GM21447 (cell line): ENCODE results near the gene NDUFA13.

Experiments
- ATAC-seq: cut with Tn5 transposase; IDR thresholded peaks from one replicate; pipeline ENCODE4 v1.9.1; 2021; ENCODE audit not compliant: unreplicated experiment

The NDUFA13 gene

DNA sequence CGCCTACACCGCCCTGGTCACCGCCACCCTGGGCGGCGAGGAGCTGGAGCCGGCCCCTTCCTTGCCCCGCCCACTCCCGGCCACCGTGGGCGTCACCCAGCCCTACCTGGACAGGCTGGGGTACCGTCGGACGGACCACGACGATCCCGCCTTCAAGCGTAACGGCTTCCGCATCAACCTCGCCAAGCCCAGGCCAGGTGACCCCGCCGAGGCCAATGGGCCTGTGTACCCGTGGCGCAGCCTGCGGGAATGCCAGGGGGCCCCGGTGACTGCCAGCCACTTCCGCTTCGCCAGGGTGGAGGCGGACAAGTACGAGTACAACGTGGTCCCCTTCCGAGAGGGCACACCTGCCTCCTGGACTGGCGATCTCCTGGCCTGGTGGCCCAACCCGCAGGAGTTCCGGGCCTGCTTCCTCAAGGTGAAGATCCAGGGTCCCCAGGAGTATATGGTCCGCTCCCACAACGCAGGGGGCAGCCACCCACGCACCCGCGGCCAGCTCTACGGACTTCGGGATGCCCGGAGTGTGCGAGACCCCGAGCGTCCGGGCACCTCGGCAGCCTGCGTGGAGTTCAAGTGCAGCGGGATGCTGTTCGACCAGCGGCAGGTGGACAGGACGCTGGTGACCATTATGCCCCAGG is 29.0 kb downstream of the NDUFA13 start:
- no peak for ATAC-seq

- no peak for ATAC-seq
Observed at GRCh38 chr19:19545707-19546106, 29.7 kb downstream of the NDUFA13 start.

DNA sequence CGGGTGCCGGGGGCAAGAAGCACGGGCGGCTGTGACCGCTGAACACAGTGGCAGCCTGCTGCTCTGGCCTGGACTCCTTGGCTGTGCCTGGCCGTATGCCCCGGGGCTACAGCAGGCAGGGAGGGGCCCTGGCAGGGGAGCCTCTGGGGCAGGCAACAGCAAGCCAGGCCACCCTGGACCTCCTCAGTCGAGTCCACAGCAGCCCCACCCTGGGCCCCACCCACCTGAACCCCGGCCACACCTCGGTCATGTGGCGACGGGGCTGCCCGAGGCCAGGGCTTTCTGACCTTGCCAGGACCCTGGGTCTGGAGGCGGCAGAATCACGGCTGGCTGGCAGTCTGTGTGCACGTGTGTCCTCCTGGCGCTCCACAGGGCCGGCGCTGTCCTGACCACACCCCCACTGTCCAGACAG is 30.7 kb downstream of the NDUFA13 start:
- ATAC-seq, result no peak

- no peak for ATAC-seq
Observed at GRCh38 chr19:19547674-19548336, 31.8 kb downstream of the NDUFA13 start.

DNA sequence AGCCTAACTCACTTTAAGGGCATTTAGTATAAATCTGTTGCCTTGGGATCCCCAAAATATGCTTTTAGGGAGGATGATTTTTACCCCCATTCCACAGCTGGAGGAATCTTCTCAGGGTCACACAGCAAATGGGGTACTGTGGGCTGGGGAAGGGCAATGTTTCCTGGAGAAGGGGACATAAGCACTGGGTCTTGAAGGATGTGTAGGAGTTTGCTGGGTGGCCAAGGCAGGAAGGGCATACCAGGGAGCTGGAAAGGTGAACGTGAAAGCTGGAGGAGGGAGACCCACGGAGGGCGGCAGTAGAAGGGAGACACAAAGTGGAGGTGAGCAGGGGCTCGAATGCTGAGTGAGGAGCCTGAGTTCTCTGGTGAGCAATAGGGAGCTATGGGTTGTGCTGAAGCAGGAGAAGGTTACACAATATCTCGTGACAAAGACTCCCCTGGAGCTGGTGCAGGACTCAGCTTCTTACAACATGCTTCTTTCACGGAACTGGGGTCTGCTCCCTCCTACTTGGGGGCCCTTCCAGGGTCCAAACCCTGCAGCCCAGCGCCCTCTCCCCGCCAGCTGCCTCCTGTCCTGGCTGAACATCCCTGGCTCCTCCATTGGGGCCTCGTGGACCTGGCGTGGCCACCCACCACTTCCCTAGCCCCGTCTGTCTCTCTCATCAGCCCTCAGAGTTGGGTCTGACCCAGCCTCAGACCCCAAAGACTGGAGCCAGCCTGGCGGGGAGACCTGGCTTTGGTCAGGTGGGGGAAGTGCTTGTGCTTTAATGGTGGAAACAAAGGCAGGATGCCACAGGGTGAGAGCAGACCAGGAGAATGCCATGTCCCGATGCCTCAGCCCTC is 33.1 kb downstream of the NDUFA13 start:
- ATAC-seq, result no peak

GRCh38 chr19:19549804-19550464 is 33.9 kb downstream of the NDUFA13 start:
- no peak for ATAC-seq

GRCh38 chr19:19550485-19550929 is 34.5 kb downstream of the NDUFA13 start:
- ATAC-seq, result no peak

GRCh38 chr19:19550972-19551852 is 35.2 kb downstream of the NDUFA13 start:
- no peak for ATAC-seq

GRCh38 chr19:19551853-19552192 is 35.8 kb downstream of the NDUFA13 start:
- ATAC-seq, result no peak

DNA sequence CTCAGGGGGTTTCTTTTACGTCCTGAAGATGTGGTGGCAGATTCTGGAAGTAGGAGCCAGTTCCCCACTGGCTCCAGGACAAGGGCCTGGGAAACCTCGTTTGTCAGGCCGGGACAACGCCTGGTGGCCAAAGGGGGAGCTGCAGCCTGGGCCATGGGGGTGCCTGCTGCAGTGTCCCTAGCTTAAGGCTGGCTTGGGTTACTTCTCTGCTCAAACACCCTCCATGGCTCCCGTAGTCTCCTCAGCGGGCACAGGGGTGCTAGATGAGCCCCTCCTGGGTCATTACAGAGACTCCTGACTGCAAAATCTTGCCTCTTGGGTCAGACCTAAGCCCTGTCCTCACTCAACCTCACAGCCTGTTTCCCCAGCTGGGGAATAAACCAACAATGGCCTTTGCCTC is 36.8 kb downstream of the NDUFA13 start:
- no peak for ATAC-seq

DNA sequence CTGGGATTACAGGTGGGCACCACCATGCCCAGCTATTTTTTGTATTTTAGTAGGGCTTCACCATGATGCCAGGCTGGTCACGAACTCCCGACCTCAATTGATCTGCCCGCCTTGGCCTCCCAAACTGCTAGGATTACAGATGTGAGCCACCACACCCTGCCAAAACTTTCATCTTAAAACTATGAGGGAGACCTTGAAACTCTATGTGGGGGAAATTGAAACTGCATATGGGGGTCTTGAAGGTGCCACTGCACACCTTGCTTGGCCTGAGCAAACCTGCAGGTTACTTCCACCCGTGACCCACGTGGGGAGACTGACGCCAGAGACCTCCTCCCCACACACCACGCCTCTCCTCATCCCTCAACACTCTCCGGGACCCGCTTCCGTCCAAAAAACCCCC is 37.6 kb downstream of the NDUFA13 start:
- ATAC-seq, result no peak

DNA sequence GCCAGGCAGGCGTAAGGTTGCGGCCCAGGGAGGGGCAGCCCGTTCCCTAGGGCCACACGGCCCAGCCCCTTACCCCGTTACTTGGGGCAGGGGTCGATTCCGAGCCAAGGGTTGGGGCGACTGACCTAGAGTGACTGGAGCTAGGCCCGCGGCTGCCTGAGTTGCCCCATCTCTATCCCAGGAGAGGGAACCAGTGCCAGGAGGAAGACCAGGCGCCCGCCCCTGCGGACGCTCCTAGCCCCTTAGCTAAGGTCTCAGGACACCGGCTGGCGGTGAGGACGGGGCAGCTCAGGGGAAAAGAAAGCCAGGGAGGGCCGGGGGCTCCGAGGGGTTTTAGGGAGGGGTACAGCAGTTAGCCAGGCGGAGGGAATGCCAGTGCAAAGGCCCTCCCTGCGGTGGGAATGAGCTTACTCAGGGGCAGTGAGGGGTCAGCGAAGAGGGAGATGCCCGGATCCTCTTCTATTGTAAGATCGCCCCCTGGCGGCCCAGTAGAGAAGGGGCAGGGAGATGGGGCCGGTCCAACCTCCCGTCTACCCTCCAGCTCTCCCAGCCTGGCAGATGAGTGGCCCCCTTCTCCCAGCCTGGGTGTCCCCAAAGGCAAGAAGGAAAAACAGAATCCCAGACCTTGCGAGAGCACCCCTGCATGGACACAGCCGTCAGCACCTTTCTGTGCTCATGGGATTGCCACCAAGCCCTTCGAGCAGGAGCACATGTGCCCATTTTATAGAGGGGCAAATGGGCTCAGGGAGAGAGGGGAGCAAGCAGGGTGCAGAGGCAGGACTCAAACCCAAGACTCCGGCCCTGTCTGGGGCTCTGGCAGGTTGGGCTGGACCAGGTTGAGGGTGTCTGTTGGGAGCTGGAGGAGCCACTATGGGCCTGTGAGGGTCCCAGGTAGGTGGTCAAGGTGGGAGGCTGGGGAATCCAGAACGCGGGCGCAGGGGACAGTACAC is 38.3 kb downstream of the NDUFA13 start:
- no peak for ATAC-seq

GRCh38 chr19:19558055-19558454 is 42.0 kb downstream of the NDUFA13 start:
- ATAC-seq, result no peak

DNA sequence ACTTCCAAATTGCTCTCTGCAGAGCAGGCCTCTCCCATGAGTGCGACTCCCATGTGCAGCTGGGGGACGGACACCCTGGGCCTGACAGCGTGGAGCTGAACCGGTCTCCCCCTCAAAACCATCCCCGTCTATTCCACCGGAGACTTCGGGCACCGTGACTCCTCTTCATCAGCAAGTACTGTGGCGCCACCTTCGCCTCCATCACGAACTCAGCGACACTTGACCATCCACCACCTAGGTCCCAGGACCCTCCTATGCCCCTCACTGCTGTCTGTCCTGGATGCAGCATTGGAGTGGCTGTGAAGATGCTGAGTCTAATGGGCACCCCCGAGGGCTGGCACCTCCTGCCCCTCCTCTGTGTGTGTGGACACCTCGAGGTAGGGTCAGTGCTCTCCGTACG is 42.6 kb downstream of the NDUFA13 start:
- ATAC-seq, result no peak

DNA sequence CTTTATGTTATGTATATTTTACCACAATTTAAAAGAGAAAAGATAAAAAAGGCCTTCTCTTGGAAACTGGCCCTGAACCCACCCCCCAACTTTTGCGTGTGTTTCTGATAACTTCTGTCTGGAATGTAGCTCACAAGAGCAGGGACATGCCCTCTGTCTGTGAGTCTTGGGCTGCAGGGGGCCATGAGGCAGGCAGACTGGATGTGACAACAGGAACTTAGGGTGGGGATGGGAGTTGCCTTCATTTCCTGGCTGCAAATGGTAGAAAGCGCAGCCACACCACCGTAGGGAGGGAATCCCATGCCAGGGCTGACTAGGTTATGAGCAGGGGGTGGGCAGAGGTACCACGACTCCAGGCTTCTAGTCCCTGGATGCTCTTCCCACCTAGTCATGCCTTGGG is 43.9 kb downstream of the NDUFA13 start:
- ATAC-seq, result no peak

GRCh38 chr19:19561946-19562664 is 46.1 kb downstream of the NDUFA13 start:
- no peak for ATAC-seq

- ATAC-seq, result no peak
Observed at GRCh38 chr19:19562665-19563347, 46.8 kb downstream of the NDUFA13 start.

GRCh38 chr19:19563348-19563848 is 47.4 kb downstream of the NDUFA13 start:
- ATAC-seq, result no peak
